Suprapubic skin (tissue), 4 donors: ENCODE data around the gene COL26A1. TPM values are rescaled to one million over a fixed set of nuclear protein-coding genes. Genes with fewer than 3 reads are reported as not detected.

Source experiments
- DNase-seq, 2 donors: peaks; one replicate each; pipeline ENCODE4 v3.0.0-alpha.2; 2019; ENCODE audit warnings: low spot score in 2 of 2
- H3K27ac ChIP-seq: fragments of 200-600 bp; sonication (generic); one replicate; pipeline ENCODE4 v1.5.1; 2019
- H3K27me3 ChIP-seq: fragments of 200-600 bp; sonication (generic); one replicate; pipeline ENCODE4 v1.5.1; 2019
- H3K36me3 ChIP-seq: fragments of 200-600 bp; sonication (generic); one replicate; pipeline ENCODE4 v1.5.1; 2019
- H3K4me1 ChIP-seq: fragments of 200-600 bp; sonication (generic); one replicate; pipeline ENCODE4 v1.5.1; 2019
- H3K4me3 ChIP-seq: fragments of 200-600 bp; sonication (generic); one replicate; pipeline ENCODE4 v1.5.1; 2019; ENCODE audit warnings: mild to moderate bottlenecking
- H3K9me3 ChIP-seq: fragments of 200-600 bp; sonication (generic); one replicate; pipeline ENCODE4 v1.5.1; 2019
- CTCF ChIP-seq, 2 donors: fragments of 200-600 bp in 1 of 2; fragments of 450-650 bp in 1 of 2; sonication (generic) in 1 of 2; IDR thresholded peaks; one replicate each; pipeline ENCODE4 v1.5.1; 2016 to 2019; ENCODE audit warnings: antibody characterized with exemption in 2 of 2, mild to moderate bottlenecking in 1 of 2, moderate library complexity in 1 of 2
- EP300 ChIP-seq: sonication (generic); formaldehyde crosslinking; IDR thresholded peaks from one replicate; pipeline ENCODE4 v1.6.1; 2017; ENCODE audit warnings: antibody characterized with exemption
- POLR2A ChIP-seq, 2 donors: fragments of 450-650 bp; IDR thresholded peaks; one replicate each; pipeline ENCODE4 v1.6.1; 2017; ENCODE audit warnings: antibody characterized with exemption in 2 of 2, mild to moderate bottlenecking in 2 of 2, moderate library complexity in 2 of 2
- POLR2AphosphoS5 ChIP-seq, 3 donors: sonication (generic); formaldehyde crosslinking; IDR thresholded peaks; one replicate each; pipeline ENCODE4 v1.6.1; 2017; ENCODE audit warnings: antibody characterized with exemption in 3 of 3
- WGBS: methylation state at CpG from one replicate; pipeline ENCODE4 v1.1.5; 2018; 5-methylcytosine and 5-hydroxymethylcytosine counted together
- total RNA-seq, 4 donors: library from RNA; depleted of rRNA; stranded (reverse); fragments of >200 nt; gene quantifications; one replicate each; pipeline ENCODE4 v1.1.0, GENCODE V29; 2016

The COL26A1 gene
- total RNA-seq, 4 donors from 2014 or later, result 1.1 TPM; not detected in 3

- no peak for DNase-seq
- Histone ChIP-seq H3K36me3 (no peaks in the 10 kb centered on the region), H3K27me3 (peaks cover 56% of the 10 kb centered on the region), H3K4me1 (peaks cover 4% of the 10 kb centered on the region), H3K9me3 (no peaks in the 10 kb centered on the region), H3K27ac (no peak overlapping the region), H3K4me3 (no peak overlapping the region)
- TF ChIP-seq POLR2AphosphoS5 (IDR thresholded peaks at IDR 0.05) (no peak), CTCF (IDR thresholded peaks at IDR 0.05) (no peak), EP300 (no peak), POLR2A (IDR thresholded peaks at IDR 0.05) (no peak)
These were observed 34.6 kb downstream of the COL26A1 start for GRCh38 chr7:101397243-101397642.

- WGBS, result 74% methylated on average over 1 of the region's 1 CpG
- no peaks in the 10 kb centered on the region for H3K36me3 ChIP-seq
- H3K9me3 ChIP-seq, result no peaks in the 10 kb centered on the region
- DNase-seq, result no peak
- H3K4me1 ChIP-seq, result peaks cover 7% of the 10 kb centered on the region
- no peak overlapping the region for H3K27ac ChIP-seq
- peaks cover 54% of the 10 kb centered on the region for H3K27me3 ChIP-seq
- no peak for TF ChIP-seq POLR2AphosphoS5 (IDR thresholded peaks at IDR 0.05)
- TF ChIP-seq EP300, result no peak
- TF ChIP-seq CTCF (IDR thresholded peaks at IDR 0.05), result no peak
- no peak for TF ChIP-seq POLR2A (IDR thresholded peaks at IDR 0.05)
- no peak overlapping the region for H3K4me3 ChIP-seq
These were observed 35.2 kb downstream of the COL26A1 start for GRCh38 chr7:101397770-101398324.

DNA sequence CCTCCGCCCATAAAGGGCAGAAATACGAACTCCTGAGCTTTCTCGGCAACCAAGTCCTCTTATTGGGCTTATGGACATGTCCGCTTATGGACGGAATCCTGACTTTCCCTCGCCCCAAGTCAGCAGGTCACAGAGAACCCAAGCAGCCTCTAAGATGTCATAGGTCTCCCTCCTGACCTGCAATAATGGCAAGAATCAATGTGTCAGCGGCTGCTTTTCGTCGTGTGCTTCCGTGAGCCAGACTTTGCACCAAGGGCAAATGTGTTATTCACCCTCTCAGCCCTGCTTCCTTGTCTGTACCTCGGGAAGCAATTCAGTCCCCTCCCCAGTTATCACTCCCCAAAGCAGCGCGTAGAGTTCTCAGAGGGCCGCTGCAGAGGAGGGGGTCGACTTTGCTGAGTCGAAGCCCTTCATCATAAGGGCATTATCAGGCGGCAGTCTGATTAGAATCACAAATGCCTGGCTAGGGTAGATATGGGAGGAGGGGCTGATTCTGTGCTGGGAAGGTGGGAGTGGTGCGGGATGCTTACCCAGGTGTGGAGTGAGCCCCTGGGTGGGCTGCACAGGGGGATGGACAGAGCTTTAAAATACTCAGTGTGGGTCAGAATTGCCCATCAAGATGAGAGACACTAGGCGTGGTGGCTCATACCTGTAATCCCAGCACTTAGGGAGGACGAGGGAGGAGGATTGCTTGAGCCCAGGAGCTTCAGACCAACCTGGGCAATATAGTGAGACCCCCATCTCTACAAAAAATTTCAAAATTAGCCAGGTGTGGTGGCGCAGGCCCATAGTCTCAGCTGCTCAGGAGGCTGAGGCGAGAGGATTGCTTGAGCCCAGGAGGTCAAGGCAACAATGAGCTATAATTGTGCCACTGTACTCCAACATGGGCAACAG, 36.0 kb downstream of the COL26A1 start:
- Histone ChIP-seq H3K27me3 (peaks cover 61% of the 10 kb centered on the region), H3K4me1 (peaks cover 7% of the 10 kb centered on the region), H3K4me3 (no peak overlapping the region), H3K36me3 (no peaks in the 10 kb centered on the region), H3K9me3 (no peaks in the 10 kb centered on the region), H3K27ac (no peak overlapping the region)
- no peak for TF ChIP-seq CTCF (IDR thresholded peaks at IDR 0.05)
- TF ChIP-seq POLR2AphosphoS5 (IDR thresholded peaks at IDR 0.05), result no peak
- TF ChIP-seq POLR2A (IDR thresholded peaks at IDR 0.05), result no peak
- no peak for TF ChIP-seq EP300
- DNase-seq, result no peak
- 84% methylated on average over 22 of the region's 22 CpGs for WGBS

GRCh38 chr7:101399759-101400158, 37.1 kb downstream of the COL26A1 start:
- no peaks in the 10 kb centered on the region for H3K9me3 ChIP-seq
- peaks cover 7% of the 10 kb centered on the region for H3K4me1 ChIP-seq
- peaks cover 63% of the 10 kb centered on the region for H3K27me3 ChIP-seq

More at GRCh38 chr7:101399759-101400158, 37.1 kb downstream of the COL26A1 start:
- Histone ChIP-seq H3K4me3 (no peak overlapping the region), H3K36me3 (no peaks in the 10 kb centered on the region), H3K27ac (no peak overlapping the region)
- no peak for TF ChIP-seq CTCF (IDR thresholded peaks at IDR 0.05)
- no peak for TF ChIP-seq POLR2AphosphoS5 (IDR thresholded peaks at IDR 0.05)
- no peak for TF ChIP-seq EP300
- TF ChIP-seq POLR2A (IDR thresholded peaks at IDR 0.05), result no peak
- 70% methylated on average over 6 of the region's 6 CpGs for WGBS
- no peak for DNase-seq
